ENCODE measurements around the gene ATXN2. TPM values are rescaled to one million over a fixed set of nuclear protein-coding genes. Genes with fewer than 3 reads are reported as not detected.
A peak's percentile ranks its signal among the peaks of the same experiment; 100 is the strongest.
"Not testable (repeated sequence)": the region's sequence is repeated elsewhere in the genome, so short reads cannot be mapped to it uniquely, and the experiment has no call there.

ATXN2 gene
- total RNA-seq, 1 donor from 2014 or later = 23.2 TPM

DNA sequence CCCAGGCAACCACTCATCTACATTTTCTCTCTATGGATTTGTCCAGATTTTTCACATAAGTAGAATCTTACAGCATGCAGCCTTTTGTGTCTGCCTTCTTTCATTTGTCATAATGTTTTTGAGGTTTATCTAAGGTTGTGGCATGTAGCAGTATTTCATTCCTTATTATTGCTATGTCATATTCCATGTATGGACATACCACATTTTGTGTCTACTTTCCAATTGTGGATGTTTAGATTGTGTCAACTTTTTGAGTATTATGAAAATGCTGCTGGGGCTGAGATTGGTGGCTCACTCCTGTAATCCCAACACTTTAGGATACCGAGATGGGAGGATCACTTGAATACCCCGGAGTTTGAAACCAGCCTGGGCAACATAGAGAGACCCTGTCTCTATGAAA lies 3.2 kb upstream of the ATXN2 start:
- ATAC-seq (no peak), DNase-seq (ENCODE audit: low spot score) (no peak)

GRCh38 chr12:111600986-111601385 lies 1.9 kb upstream of the ATXN2 start:
- ATAC-seq; DNase-seq (ENCODE audit: low spot score): not testable (repeated sequence)

DNA sequence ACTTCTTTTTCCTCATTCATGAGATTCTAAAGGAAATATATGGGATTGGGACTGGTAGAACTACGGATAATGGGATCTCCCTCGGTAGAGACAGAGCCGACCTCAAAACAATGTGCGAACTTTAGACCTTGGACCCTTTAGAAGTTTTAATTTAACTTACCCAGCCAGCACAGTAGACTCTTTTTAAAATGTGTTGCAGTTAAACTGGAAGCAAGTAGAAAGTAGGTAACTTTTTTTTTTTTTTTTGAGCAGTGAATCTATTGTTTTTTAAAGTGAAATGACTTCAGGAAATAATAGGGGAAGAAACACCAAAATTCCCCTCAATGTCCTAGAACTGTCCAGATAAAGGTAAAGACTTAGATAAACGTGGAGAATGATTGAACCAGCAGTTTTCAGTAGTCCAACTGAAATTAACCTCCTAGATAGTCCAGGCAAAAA lies 1.1 kb upstream of the ATXN2 start:
- peak; percentile 62 for ATAC-seq
- no peak for DNase-seq (ENCODE audit: low spot score)

GRCh38 chr12:111599453-111600204 lies 514 bp upstream of the ATXN2 start:
- ATAC-seq = peak; percentile 84
- DNase-seq (ENCODE audit: low spot score) = peak; percentile 95

GRCh38 chr12:111597831-111598636 lies 1.1 kb downstream of the ATXN2 start:
- peak; percentile 42 for ATAC-seq
- DNase-seq (ENCODE audit: low spot score) = peak; percentile 68

GRCh38 chr12:111596985-111597830 lies 1.9 kb downstream of the ATXN2 start:
- peak; percentile 45 for ATAC-seq
- DNase-seq (ENCODE audit: low spot score) = peak; percentile 73

DNA sequence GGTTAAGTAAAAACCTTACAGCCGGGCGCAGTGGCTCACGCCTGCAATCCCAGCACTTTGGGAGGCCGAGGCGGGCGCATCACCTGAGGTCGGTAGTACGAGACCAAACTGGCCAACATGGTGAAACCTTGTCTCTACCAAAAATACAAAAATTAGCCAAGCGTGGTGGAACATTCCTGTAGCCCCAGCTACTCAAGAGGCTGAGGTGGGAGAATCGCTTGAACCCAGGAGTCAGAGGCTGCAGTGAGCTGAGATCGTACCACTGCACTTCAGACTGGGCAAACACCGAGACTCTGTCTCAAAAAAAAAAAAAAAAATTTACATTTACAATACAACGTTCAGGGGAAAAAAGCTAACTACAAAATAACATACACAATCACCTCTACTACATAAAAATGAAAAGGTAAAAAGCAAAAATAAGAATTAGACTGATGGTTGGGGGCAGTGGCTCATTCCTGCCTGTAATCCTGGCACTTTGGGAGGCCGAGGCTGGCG lies 3.7 kb downstream of the ATXN2 start:
- DNase-seq (ENCODE audit: low spot score); ATAC-seq: not testable (repeated sequence)

DNA sequence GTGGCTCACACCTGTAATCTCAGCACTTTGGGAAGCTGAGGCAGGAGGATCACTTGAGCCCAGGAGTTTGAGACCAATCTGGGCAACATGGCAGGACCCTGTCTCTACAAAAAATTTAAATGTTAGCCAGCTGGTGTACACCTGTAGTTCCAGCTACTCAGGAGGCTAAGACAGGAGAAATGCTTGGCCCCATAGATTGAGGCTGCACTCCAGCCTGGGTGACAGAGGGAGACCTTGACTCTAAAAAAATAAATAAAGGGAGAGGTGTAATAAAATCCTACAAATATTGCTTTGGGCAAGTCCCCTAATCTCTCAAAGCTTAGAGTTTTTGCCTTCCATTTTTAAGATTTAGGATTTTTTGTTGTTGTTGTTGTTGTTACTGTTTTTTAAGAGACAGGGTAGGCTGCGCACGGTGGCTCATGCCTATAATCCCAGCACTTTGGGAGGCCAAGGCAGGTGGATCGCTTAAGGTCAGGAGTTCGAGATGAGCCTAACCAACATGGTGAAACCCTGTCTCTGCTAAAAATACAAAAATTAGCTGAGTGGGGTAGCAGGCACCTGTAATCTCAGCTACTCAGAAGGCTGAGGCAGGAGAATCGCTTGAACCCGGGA lies 7.6 kb downstream of the ATXN2 start:
- ATAC-seq; DNase-seq (ENCODE audit: low spot score): not testable (repeated sequence)

DNA sequence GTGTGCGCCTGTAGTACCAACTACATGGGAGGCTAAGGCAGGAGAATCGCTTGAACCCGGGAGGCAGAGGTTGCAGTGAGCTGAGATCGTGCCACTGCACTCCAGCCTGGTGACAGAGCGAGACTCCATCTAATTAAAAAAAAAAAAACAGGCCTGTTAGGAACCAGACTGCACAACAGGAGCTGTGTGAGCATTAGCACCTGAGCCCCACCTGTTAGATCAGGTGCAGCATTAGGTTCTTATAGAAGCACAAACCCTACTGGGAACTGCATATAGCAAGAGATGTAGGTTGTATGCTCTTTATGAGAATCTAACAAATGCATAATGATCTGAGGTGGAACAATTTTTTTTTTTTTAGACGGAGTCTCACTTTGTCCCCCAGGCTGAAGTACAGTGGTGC lies 8.6 kb downstream of the ATXN2 start:
- ATAC-seq (no peak), DNase-seq (ENCODE audit: low spot score) (no peak)

DNA sequence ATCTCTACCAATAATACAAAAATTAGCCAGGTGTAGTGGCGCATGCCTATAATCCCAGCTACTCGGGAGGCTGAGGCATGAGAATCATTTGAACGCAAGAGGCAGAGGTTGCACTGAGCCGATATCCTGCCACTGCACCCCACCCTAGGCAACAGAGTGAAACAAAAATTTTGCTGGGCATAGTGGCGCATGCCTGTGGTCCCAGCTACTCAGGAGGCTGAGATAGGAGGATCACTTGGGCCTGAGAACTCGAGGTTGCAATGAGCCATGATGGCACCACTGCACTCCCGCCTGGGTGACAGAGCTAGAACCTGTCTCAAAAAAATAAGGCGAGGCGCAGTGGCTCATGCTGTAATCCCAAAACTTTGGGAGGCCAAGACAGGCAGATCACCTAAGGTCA lies 9.5 kb downstream of the ATXN2 start:
- ATAC-seq (no peak), DNase-seq (ENCODE audit: low spot score) (no peak)

DNA sequence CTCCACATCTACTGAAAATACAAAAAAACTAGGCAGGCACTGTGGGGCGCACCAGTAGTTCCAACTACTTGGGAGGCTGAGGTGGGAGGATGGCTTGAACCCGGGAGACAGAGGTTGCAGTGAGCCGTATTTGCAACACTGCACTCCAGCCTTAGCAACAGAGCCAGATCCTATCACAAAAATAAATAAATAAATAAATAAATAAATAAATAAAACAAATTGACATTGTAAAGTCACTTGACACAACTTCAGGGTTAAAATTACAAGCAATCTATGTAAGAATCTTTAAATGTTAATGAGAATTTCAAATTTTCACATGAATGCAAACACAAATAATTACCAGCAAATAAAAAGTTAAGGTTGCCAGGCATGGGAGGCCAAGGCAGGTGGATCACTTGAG lies 11.1 kb downstream of the ATXN2 start:
- DNase-seq (ENCODE audit: low spot score) (no peak), ATAC-seq (no peak)

GRCh38 chr12:111586986-111587385 lies 12.1 kb downstream of the ATXN2 start:
- peak; percentile 53 for ATAC-seq
- DNase-seq (ENCODE audit: low spot score) = no peak

DNA sequence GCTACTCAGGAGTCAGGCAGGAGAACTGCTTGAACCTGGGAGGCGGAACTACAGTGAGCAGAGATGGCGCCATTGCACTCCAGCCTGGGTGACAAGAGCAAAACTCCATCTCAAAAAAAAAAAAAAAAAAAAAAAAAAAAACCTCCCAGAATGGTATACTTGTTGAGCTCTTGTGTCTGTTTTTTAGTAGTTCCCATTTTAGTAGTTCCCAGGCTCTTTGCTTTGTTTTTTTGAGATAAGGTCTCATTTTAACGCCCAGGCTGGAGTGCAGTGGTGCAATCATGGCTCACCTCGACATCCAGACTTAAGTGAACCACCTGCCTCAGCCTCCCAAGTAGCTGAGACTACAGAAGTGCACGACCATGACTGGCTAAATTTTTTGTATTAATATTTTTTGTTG lies 13.4 kb downstream of the ATXN2 start:
- DNase-seq (ENCODE audit: low spot score) = no peak

DNA sequence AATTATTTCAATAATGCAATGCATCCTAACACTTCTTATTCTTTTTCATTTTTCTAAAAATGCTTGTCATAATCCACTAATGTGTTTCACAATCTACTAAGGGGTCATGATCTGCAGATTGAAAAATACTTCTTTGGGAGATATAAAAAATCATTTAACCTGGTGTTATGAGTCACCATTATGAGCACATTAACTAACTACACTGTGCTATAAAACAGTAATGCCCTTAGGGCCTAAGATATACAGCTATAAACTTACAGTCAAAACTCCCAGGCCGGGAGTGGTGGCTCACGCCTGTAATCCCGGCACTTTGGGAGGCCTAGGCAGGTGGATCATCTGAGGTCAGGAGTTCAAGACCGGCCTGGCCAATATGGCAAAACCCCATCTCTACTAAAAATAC lies 14.2 kb downstream of the ATXN2 start:
- ATAC-seq (no peak), DNase-seq (ENCODE audit: low spot score) (no peak)

More for the DNA sequence above, 13.4 kb downstream of the ATXN2 start:
- no peak for ATAC-seq

GRCh38 chr12:111583506-111583905 lies 15.6 kb downstream of the ATXN2 start:
- not testable (repeated sequence) for DNase-seq (ENCODE audit: low spot score)

GRCh38 chr12:111582133-111582747 lies 16.9 kb downstream of the ATXN2 start:
- ATAC-seq (no peak), DNase-seq (ENCODE audit: low spot score) (no peak)

More at GRCh38 chr12:111583506-111583905, 15.6 kb downstream of the ATXN2 start:
- not testable (repeated sequence) for ATAC-seq

DNA sequence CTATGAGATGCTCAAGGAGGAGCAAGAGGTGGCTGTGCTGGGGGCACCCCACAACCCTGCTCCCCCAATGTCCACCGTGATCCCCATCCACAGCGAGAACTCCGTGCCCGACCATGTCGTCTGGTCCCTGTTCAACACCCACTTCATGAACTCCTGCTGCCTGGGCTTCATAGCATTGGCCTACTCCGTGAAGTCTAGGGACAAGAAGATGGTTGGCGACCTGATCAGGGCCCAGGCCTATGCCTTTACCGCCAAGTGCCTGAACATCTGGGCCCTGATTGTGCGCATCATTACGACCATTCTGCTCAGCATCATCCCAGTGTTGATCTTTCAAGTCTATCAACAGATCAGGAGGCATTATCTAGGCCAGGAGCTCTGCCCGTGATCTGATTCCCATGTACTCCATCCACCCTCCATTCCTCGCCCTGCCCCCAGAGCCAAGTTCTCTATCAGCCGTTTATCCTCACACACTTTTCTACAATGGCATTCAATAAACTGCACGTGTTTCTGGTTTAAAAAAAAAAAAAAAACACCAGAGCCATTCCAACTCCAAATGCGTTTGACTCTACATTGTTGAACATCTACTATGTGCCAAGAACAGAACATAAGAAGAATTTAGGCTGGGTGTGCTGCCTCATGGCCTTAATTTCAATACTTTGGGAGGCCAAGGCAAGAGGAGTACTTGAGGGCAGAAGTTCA lies 17.5 kb downstream of the ATXN2 start:
- ATAC-seq = no peak
- DNase-seq (ENCODE audit: low spot score) = no peak

DNA sequence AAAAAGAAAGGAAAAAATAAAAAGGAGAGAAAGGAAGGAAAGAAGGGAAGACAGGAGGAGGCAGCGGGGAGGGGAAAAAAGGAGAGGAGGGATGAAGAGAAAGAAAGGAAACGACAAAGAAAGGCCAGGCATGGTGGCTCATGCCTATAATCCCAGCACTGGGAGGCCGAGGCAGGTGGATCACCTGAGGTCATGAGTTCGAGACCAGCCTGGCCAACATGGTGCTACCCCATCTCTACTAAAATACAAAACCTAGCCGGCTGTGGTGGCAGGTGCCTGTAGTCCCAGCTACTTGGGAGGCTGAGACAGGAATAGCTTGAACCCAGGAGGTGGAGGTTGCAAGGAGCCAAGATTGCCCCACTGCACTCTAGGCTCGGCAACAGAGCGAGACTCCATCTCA lies 18.4 kb downstream of the ATXN2 start:
- ATAC-seq (no peak), DNase-seq (ENCODE audit: low spot score) (no peak)

GRCh38 chr12:111580119-111580425 lies 19.0 kb downstream of the ATXN2 start:
- DNase-seq (ENCODE audit: low spot score) = no peak
- no peak for ATAC-seq

GRCh38 chr12:111578971-111579340 lies 20.2 kb downstream of the ATXN2 start:
- ATAC-seq (no peak), DNase-seq (ENCODE audit: low spot score) (no peak)

Measured in left lobe of liver (tissue), 2 donors.